A549 (cell line): ENCODE data around the gene RBM47. TPM values are rescaled to one million over a fixed set of nuclear protein-coding genes. Genes with fewer than 3 reads are reported as not detected.

ENCODE experiments used
- ATAC-seq, 2 experiments: fragments of 200-7000 bp in 1 of 2; fragments of >200 bp in 1 of 2; cut with Nextera tagmentation in 1 of 2; cut with Tn5 transposase in 1 of 2; 3 replicates each; pipeline versions ENCODE4 v1.8.0 to v1.9.1; 2018 to 2020; ENCODE audit warnings: mild to moderate bottlenecking in 1 of 2, moderate library complexity in 1 of 2
- CTCF ChIA-PET: fragments of 300-600 bp; sonication (Branson Sonifier 250); formaldehyde crosslinking; extraction: SDS; loops from one replicate; lab custom pipeline; 2021; ENCODE audit warnings: antibody characterized with exemption, inconsistent platforms; lab: Yijun Ruan, JAX
- POLR2A ChIA-PET: fragments of 350-600 bp; formaldehyde crosslinking; extraction: SDS; loops from one replicate; lab custom pipeline; 2021; ENCODE audit warnings: antibody characterized with exemption, inconsistent platforms; lab: Yijun Ruan, JAX
- DNase-seq, 2 experiments: peaks; one replicate each; pipeline versions ENCODE4 v3.0.0 to v3.0.0-alpha.2; 2011 to 2016; ENCODE audit warnings: low read depth in 1 of 2, low spot score in 1 of 2
- FAIRE-seq: peaks from 2 replicates; lab custom pipeline; 2011; peaks lifted over from hg19 to GRCh38; lab: Jason Lieb, UNC
- H3K27ac ChIP-seq, 2 experiments: fragments of >200 bp; sonication (Bioruptor Twin); formaldehyde crosslinking; 3 replicates each; pipeline ENCODE4 v1.5.1; 2016 to 2017
- H3K4me1 ChIP-seq: fragments of >200 bp; sonication (Bioruptor Twin); formaldehyde crosslinking; 3 replicates; pipeline ENCODE4 v1.6.1; 2016
- H3K4me2 ChIP-seq: fragments of >200 bp; sonication (Bioruptor Twin); formaldehyde crosslinking; 3 replicates; pipeline ENCODE4 v1.6.1; 2016
- H3K4me3 ChIP-seq: fragments of >200 bp; sonication (Bioruptor Twin); formaldehyde crosslinking; 3 replicates; pipeline ENCODE4 v1.5.1; 2016
- H3K9me3 ChIP-seq: fragments of >200 bp; sonication (Bioruptor Twin); formaldehyde crosslinking; 3 replicates; pipeline ENCODE4 v1.6.1; 2016
- ATOH8 ChIP-seq: fragments of 250-450 bp; sonication (Bioruptor Pico); IDR thresholded peaks from 2 replicates; pipeline ENCODE4 v1.5.0; 2020; ENCODE audit warnings: low read depth, mild to moderate bottlenecking, moderate library complexity
- BCL3 ChIP-seq: fragments of >200 bp; sonication (Bioruptor Twin); formaldehyde crosslinking; IDR thresholded peaks from 3 replicates; pipeline ENCODE4 v1.6.1; 2016
- BHLHE40 ChIP-seq: IDR thresholded peaks from 2 replicates; pipeline ENCODE4 v1.6.1; 2012; ENCODE audit warnings: low read depth, low read length, inconsistent platforms
- CBX8 ChIP-seq: fragments of 200-600 bp; sonication (generic); IDR thresholded peaks from 2 replicates; pipeline ENCODE4 v1.6.1; 2016
- CEBPB ChIP-seq, 2 experiments: fragments of >200 bp in 1 of 2; sonication (Bioruptor Twin) in 1 of 2; formaldehyde crosslinking in 1 of 2; IDR thresholded peaks; 2 replicates each; pipeline ENCODE4 v1.6.1; 2012 to 2016
- CHD2 ChIP-seq: fragments of 150-350 bp; IDR thresholded peaks from 2 replicates; pipeline ENCODE4 v1.6.1; 2014; ENCODE audit warnings: low read length; ENCODE audit not compliant: partially characterized antibody
- CHD4 ChIP-seq: fragments of 200-600 bp; sonication (generic); IDR thresholded peaks from 2 replicates; pipeline ENCODE4 v1.6.1; 2016; ENCODE audit warnings: antibody characterized with exemption, mild to moderate bottlenecking, borderline replicate concordance
- E2F6 ChIP-seq: IDR thresholded peaks from 2 replicates; pipeline ENCODE4 v1.6.1; 2012; ENCODE audit warnings: low read depth, borderline replicate concordance
- EHF ChIP-seq: fragments of 250-450 bp; sonication (Bioruptor Pico); IDR thresholded peaks from 2 replicates; pipeline ENCODE4 v1.5.0; 2020; ENCODE audit warnings: mild to moderate bottlenecking
- EHMT2 ChIP-seq: fragments of 200-600 bp; sonication (generic); IDR thresholded peaks from 2 replicates; pipeline ENCODE4 v1.6.1; 2016; ENCODE audit warnings: antibody characterized with exemption, low read depth, mild to moderate bottlenecking, moderate library complexity
- EP300 ChIP-seq, 2 experiments: fragments of >200 bp; sonication (Bioruptor Twin); formaldehyde crosslinking; IDR thresholded peaks; 2 replicates in 1 of 2; 3 replicates in 1 of 2; pipeline ENCODE4 v1.6.1; 2016 to 2017
- FOSB ChIP-seq: fragments of 250-450 bp; sonication (Bioruptor Pico); IDR thresholded peaks from 2 replicates; pipeline ENCODE4 v1.5.0; 2020; ENCODE audit warnings: mild to moderate bottlenecking, moderate library complexity
- FOXS1 ChIP-seq: fragments of 250-450 bp; sonication (Bioruptor Pico); IDR thresholded peaks from 2 replicates; pipeline ENCODE4 v1.5.0; 2020; ENCODE audit warnings: mild to moderate bottlenecking, moderate library complexity
- HOXA7 ChIP-seq: fragments of 250-450 bp; sonication (Bioruptor Pico); IDR thresholded peaks from 2 replicates; pipeline ENCODE4 v1.5.0; 2020; ENCODE audit warnings: mild to moderate bottlenecking, moderate library complexity
- HOXB13 ChIP-seq: fragments of 250-450 bp; sonication (Bioruptor Pico); IDR thresholded peaks from 2 replicates; pipeline ENCODE4 v1.5.0; 2020; ENCODE audit warnings: low read depth, mild to moderate bottlenecking, moderate library complexity
- JUN ChIP-seq, 2 experiments: fragments of >200 bp; sonication (Bioruptor Twin); formaldehyde crosslinking; IDR thresholded peaks; 2 replicates in 1 of 2; 3 replicates in 1 of 2; pipeline ENCODE4 v1.6.1; 2016 to 2017
- MAZ ChIP-seq: fragments of 150-350 bp; IDR thresholded peaks from 2 replicates; pipeline ENCODE4 v1.6.1; 2014; ENCODE audit warnings: antibody characterized with exemption, low read depth, low read length, borderline replicate concordance
- NFE2L2 ChIP-seq: fragments of 150-350 bp; conservative IDR thresholded peaks from 2 replicates; pipeline ENCODE4 v1.6.1; 2014; ENCODE audit warnings: low read length
- NPAS2 ChIP-seq: fragments of 250-450 bp; sonication (Bioruptor Pico); IDR thresholded peaks from 2 replicates; pipeline ENCODE4 v1.8.0; 2022; ENCODE audit warnings: mild to moderate bottlenecking, moderate library complexity, borderline replicate concordance
- NR3C1 ChIP-seq: fragments of >200 bp; sonication (Bioruptor Twin); formaldehyde crosslinking; IDR thresholded peaks from 3 replicates; pipeline ENCODE4 v1.6.1; 2017
- PBX3 ChIP-seq: IDR thresholded peaks from 2 replicates; pipeline ENCODE4 v1.6.1; 2012
- RCOR1 ChIP-seq: fragments of 150-350 bp; IDR thresholded peaks from 2 replicates; pipeline ENCODE4 v1.6.1; 2014; ENCODE audit warnings: antibody characterized with exemption, low read length, low read depth
- SMC3 ChIP-seq: fragments of >200 bp; sonication (Bioruptor Twin); formaldehyde crosslinking; IDR thresholded peaks from 3 replicates; pipeline ENCODE4 v1.6.1; 2018; ENCODE audit warnings: inconsistent platforms
- ZSCAN20 ChIP-seq: fragments of 250-450 bp; sonication (Bioruptor Pico); IDR thresholded peaks from 2 replicates; pipeline ENCODE4 v1.8.0; 2022; ENCODE audit warnings: mild to moderate bottlenecking, moderate library complexity
- WGBS: methylation state at CpG from one replicate; pipeline ENCODE4 v1.1.6; 2017; ENCODE audit errors: missing lambda C conversion rate; 5-methylcytosine and 5-hydroxymethylcytosine counted together
- polyA plus RNA-seq, 4 experiments: library from polyadenylated mRNA; depleted of rRNA in 3 of 4; stranded (reverse); fragments of >200 nt; fragmentation: RNase III in 1 of 4; extraction: RNeasy Plus Mini Kit Qiagen cat#74134 plus additional on column Dnase treatment in 1 of 4; gene quantifications; 2 replicates in 3 of 4; 3 replicates in 1 of 4; pipeline ENCODE4 v1.2.3, GENCODE V29; 2011 to 2017
- TF ChIP-seq, protein P1 (sequence below): fragments of >200 bp; sonication (Bioruptor Twin); formaldehyde crosslinking; IDR thresholded peaks from 2 replicates; pipeline ENCODE4 v1.6.1; 2016

The RBM47 gene
- polyA plus RNA-seq, 2 of the 4 experiments (the other 2 are of a cell fraction): 38.1 to 43.3 TPM

GRCh38 chr4:40484346-40485090, 145.1 kb downstream of the RBM47 start (continued):
- TF ChIP-seq FOXS1 (CRISPR knock-in tag): no peak
- no peak for TF ChIP-seq MAZ
- TF ChIP-seq, protein P1, sequence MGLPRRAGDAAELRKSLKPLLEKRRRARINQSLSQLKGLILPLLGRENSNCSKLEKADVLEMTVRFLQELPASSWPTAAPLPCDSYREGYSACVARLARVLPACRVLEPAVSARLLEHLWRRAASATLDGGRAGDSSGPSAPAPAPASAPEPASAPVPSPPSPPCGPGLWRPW: no peak

DNA sequence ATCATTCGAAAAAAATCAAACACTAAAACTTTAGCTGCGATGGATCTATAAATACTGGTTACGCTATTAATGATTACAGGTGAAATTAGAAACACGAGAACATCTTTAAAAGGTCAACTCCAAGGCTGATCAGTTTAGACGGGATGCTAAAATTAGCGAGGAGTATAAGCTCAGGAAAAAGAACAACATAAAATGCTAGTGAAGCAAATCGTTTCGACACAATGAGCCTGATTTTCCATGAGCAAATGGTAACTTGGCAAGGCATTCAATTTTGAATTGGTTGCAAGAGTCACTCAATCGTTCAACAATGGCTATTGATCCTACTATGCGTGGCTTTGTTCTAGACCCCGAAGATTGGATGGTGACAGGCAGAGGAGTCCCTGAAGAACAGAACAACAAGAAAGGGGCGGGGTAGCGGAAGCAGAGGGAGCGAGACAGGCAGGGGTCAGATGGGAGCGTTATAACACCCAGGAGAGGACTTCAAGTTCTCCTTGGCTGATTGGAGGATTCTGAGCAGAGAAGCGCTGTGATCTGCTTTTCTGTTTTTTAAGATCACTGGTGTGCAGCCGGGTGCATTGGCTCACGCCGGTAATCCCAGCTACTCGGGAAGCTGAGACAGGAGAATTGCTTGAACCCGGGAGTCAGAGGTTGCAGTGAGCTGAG, 146.5 kb downstream of the RBM47 start:
- H3K9me3 ChIP-seq: no peaks in the 10 kb centered on the region
- TF ChIP-seq BHLHE40 (no peak), CBX8 (no peak), CHD2 (no peak), EP300 (IDR thresholded peaks at IDR 0.05) (no peak), CEBPB (IDR thresholded peaks at IDR 0.05) (no peak), EHMT2 (no peak)
- POLR2A ChIA-PET: no interaction called here
- DNase-seq (no peak), FAIRE-seq (no peak), ATAC-seq (no peak)
- peak overlapping the region in 1 of 2 experiments; percentile 55; a peak in 2 of 6 replicates for H3K27ac ChIP-seq
- H3K4me1 ChIP-seq: peaks cover 59% of the 10 kb centered on the region
- CTCF ChIA-PET: interaction anchor here (0.6 kb wide), 1 partner anchor 68 kb away, joined by 3 read pairs; no protein-coding TSS in a partner anchor
- no peak overlapping the region for H3K4me2 ChIP-seq
- WGBS: 87% methylated on average over 21 of the region's 21 CpGs
- no peak overlapping the region for H3K4me3 ChIP-seq

DNA sequence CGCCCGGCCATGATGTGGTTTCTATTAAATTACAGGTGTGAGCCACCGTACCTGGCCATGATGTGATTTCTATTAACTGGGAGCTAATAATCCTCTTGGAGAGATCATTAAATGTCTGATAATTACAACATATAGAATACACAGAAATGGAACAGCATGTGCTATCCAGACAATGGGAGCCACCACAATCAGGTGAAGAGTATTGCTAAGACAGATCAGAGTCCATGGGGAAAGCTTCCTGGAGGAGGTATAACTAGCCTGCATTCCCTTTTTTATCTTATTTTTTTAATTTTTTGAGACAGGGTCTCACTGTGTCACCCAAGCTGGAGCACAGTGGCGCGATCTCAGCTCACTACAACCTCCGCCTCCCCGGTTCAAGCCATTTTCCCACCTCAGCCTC, 147.7 kb downstream of the RBM47 start:
- CTCF ChIA-PET: no interaction called here
- peaks cover 62% of the 10 kb centered on the region for H3K4me1 ChIP-seq
- no peak for ATAC-seq
- POLR2A ChIA-PET: interaction anchor here (0.6 kb wide), 1 partner anchor 1162 kb away, joined by 5 read pairs; no protein-coding TSS in a partner anchor
- no peak for FAIRE-seq
- no peak for TF ChIP-seq HOXA7 (CRISPR knock-in tag)
- no peak for TF ChIP-seq JUN (IDR thresholded peaks at IDR 0.05)
- no peak for TF ChIP-seq NFE2L2
- TF ChIP-seq NPAS2 (CRISPR knock-in tag): no peak
- TF ChIP-seq CBX8: no peak
- no peak for TF ChIP-seq FOXS1 (CRISPR knock-in tag)
- TF ChIP-seq RCOR1: no peak
- TF ChIP-seq FOSB (CRISPR knock-in tag): no peak
- TF ChIP-seq CHD4: no peak
- TF ChIP-seq HOXB13 (CRISPR knock-in tag): no peak
- TF ChIP-seq PBX3: no peak
- TF ChIP-seq EHF (CRISPR knock-in tag): no peak
- TF ChIP-seq E2F6: no peak
- TF ChIP-seq BCL3: no peak
- TF ChIP-seq ATOH8 (CRISPR knock-in tag): no peak
- TF ChIP-seq NR3C1: no peak
- no peak for TF ChIP-seq CEBPB (IDR thresholded peaks at IDR 0.05)
- no peak for TF ChIP-seq SMC3
- TF ChIP-seq ZSCAN20 (CRISPR knock-in tag): no peak
- H3K9me3 ChIP-seq: no peaks in the 10 kb centered on the region
- DNase-seq: no peak
- H3K4me2 ChIP-seq: no peak overlapping the region
- WGBS: over 99% methylated on average over 7 of the region's 7 CpGs
- H3K27ac ChIP-seq: peak overlapping the region in 1 of 2 experiments; percentile 30; a peak in 1 of 6 replicates
- no peak overlapping the region for H3K4me3 ChIP-seq
